GM12878 (cell line): Measurements from ENCODE around the gene RAB8A. TPM values are rescaled to one million over a fixed set of nuclear protein-coding genes. Genes with fewer than 3 reads are reported as not detected.

Experiments
- ATAC-seq: fragments of 200-7000 bp; cut with Tn5 transposase; 3 replicates; pipeline ENCODE4 v1.9.1; 2020; ENCODE audit warnings: mild to moderate bottlenecking, moderate library complexity
- BruUV-seq: library from RNA; stranded (reverse); fragments of 400-500 nt; replicated peaks from 2 replicates; lab custom pipeline; 2021; lab: Mats Ljungman, UMichigan
- CTCF ChIA-PET: fragments of 300-600 bp; sonication (Branson Sonifier 250); formaldehyde crosslinking; extraction: SDS; loops from one replicate; lab custom pipeline; 2021; ENCODE audit warnings: inconsistent platforms; lab: Yijun Ruan, JAX
- POLR2A ChIA-PET: fragments of 350-600 bp; formaldehyde crosslinking; extraction: SDS; loops from one replicate; lab custom pipeline; 2021; ENCODE audit warnings: inconsistent platforms; lab: Charles Lee
- RAD21 ChIA-PET: fragments of 300-600 bp; sonication (Branson Sonifier 250); formaldehyde crosslinking; loops from one replicate; lab custom pipeline; 2023; ENCODE audit warnings: antibody characterized with exemption; ENCODE audit not compliant: unreplicated experiment; lab: Charles Lee
- SMC1A ChIA-PET: fragments of 300-600 bp; sonication (Branson Sonifier 250); formaldehyde crosslinking; loops from one replicate; lab custom pipeline; 2023; ENCODE audit not compliant: unreplicated experiment, uncharacterized antibody; lab: Charles Lee
- DNase-seq: peaks from one replicate; pipeline ENCODE4 v3.0.0-alpha.2; 2011; ENCODE audit warnings: low read depth, low spot score
- FAIRE-seq: peaks from 3 replicates; lab custom pipeline; 2011; peaks lifted over from hg19 to GRCh38; lab: Jason Lieb, UNC
- H2AFZ ChIP-seq: 2 replicates; pipeline ENCODE4 v1.6.0; 2011; ENCODE audit warnings: low read depth, low read length, control low read depth; ENCODE audit not compliant: control insufficient read depth
- H3K27ac ChIP-seq: 2 replicates; pipeline ENCODE4 v1.5.1; 2011; ENCODE audit warnings: control low read depth; ENCODE audit not compliant: control insufficient read depth, insufficient read depth
- H3K27me3 ChIP-seq, 2 experiments: replicated peaks in 1 of 2; 2 replicates each; pipeline versions ENCODE4 v1.6.0 to v1.6.1; 2011; ENCODE audit warnings: low read length in 1 of 2; ENCODE audit not compliant: control insufficient read depth in 2 of 2, insufficient read depth in 2 of 2
- H3K36me3 ChIP-seq, 2 experiments: 2 replicates each; pipeline ENCODE4 v1.5.1; 2011; ENCODE audit warnings: low read length in 1 of 2; ENCODE audit not compliant: control insufficient read depth in 2 of 2, insufficient read depth in 2 of 2
- H3K4me1 ChIP-seq: 2 replicates; pipeline ENCODE4 v1.6.1; 2011; ENCODE audit warnings: mild to moderate bottlenecking, low read length, moderate library complexity, mixed read lengths; ENCODE audit not compliant: control insufficient read depth, insufficient read depth
- H3K4me2 ChIP-seq: 2 replicates; pipeline ENCODE4 v1.6.0; 2011; ENCODE audit warnings: control low read depth; ENCODE audit not compliant: control insufficient read depth, insufficient read depth
- H3K4me3 ChIP-seq: fragments of 200-600 bp; sonication (generic); 2 replicates; pipeline ENCODE4 v1.5.1; 2016
- H3K79me2 ChIP-seq: 2 replicates; pipeline ENCODE4 v1.6.0; 2011; ENCODE audit warnings: low read length; ENCODE audit not compliant: control insufficient read depth, insufficient read depth
- H3K9ac ChIP-seq: 2 replicates; pipeline ENCODE4 v1.8.0; 2011; ENCODE audit warnings: low read length, control low read depth, mixed read lengths; ENCODE audit not compliant: control insufficient read depth, insufficient read depth
- H3K9me3 ChIP-seq: replicated peaks from 3 replicates; pipeline ENCODE4 v1.5.1; 2011; ENCODE audit warnings: mild to moderate bottlenecking, low read length; ENCODE audit not compliant: control insufficient read depth, insufficient read depth
- H4K20me1 ChIP-seq: 2 replicates; pipeline ENCODE4 v1.6.0; 2011; ENCODE audit not compliant: control insufficient read depth, insufficient read depth
- CBFB ChIP-seq: IDR thresholded peaks from 2 replicates; pipeline ENCODE4 v1.6.1; 2016; ENCODE audit warnings: antibody characterized with exemption, low read depth
- POLR2A ChIP-seq: IDR thresholded peaks from 2 replicates; pipeline ENCODE4 v1.6.1; 2011; ENCODE audit warnings: low read depth, mild to moderate bottlenecking, low read length
- RBBP5 ChIP-seq: fragments of 200-600 bp; sonication (generic); conservative IDR thresholded peaks from 2 replicates; pipeline ENCODE4 v1.6.1; 2016
- ZBTB4 ChIP-seq: fragments of 450-650 bp; formaldehyde crosslinking; IDR thresholded peaks from 2 replicates; pipeline ENCODE4 v1.4.0; 2022; ENCODE audit warnings: mild to moderate bottlenecking, moderate library complexity
- ZBTB40 ChIP-seq: fragments of 450-650 bp; IDR thresholded peaks from 2 replicates; pipeline ENCODE4 v1.6.1; 2016; ENCODE audit warnings: mild to moderate bottlenecking, moderate library complexity, borderline replicate concordance
- ZNF24 ChIP-seq: fragments of 450-650 bp; IDR thresholded peaks from 2 replicates; pipeline ENCODE4 v1.6.1; 2017; ENCODE audit warnings: antibody characterized with exemption, mild to moderate bottlenecking
- WGBS: methylation state at CpG from one replicate; pipeline ENCODE4 v1.1.6; 2016; ENCODE audit warnings: low lambda C conversion rate; ENCODE audit not compliant: insufficient replicate concordance, insufficient coverage; ENCODE audit errors: missing lambda C conversion rate; 5-methylcytosine and 5-hydroxymethylcytosine counted together
- in situ Hi-C: fragments of 300-500 bp; cut with MboI; formaldehyde crosslinking; loops from 9 replicates; pipeline ENCODE4 v1.14.3; 2018; ENCODE audit warnings: mixed read lengths
- intact Hi-C: fragments of 100-400 bp; cut with micrococcal nuclease; formaldehyde crosslinking; loops from one replicate; pipeline ENCODE4 v1.14.2; 2022; ENCODE audit not compliant: unreplicated experiment
- polyA plus RNA-seq, 11 experiments: library from polyadenylated mRNA; depleted of rRNA in 4 of 11; unstranded in 6 of 11; stranded (reverse) in 5 of 11; fragments of >200 nt; fragmentation: Nextera tagmentation in 4 of 11; fragmentation: Illumina TruSeq in 1 of 11; extraction: Ambion mirVana in 4 of 11; extraction: Trizol in 1 of 11; gene quantifications; 1 replicate in 1 of 11; 2 replicates in 10 of 11; pipeline versions ENCODE4 v1.2.1 to v1.2.3, GENCODE V29; 2011 to 2016; ENCODE audit warnings: inconsistent platforms in 2 of 11, missing spikeins in 2 of 11, low read depth in 1 of 11
- total RNA-seq, 4 experiments: library from RNA; depleted of rRNA in 3 of 4; stranded (reverse); fragments of >200 nt in 3 of 4; fragmentation: Illumina TruSeq in 1 of 4; extraction: Trizol in 1 of 4; gene quantifications; 2 replicates each; pipeline versions ENCODE4 v1.2.1 to v1.2.3, GENCODE V29; 2013 to 2021

RAB8A gene
- total and polyA plus RNA-seq, 10 of the 15 experiments (the other 5 are each of a cell fraction or from before 2014, with no cell fraction given): 23.9 to 314 (median 185) TPM

- no TSS peak for BruUV-seq
- Histone ChIP-seq H3K4me1 (peaks cover 43% of the 10 kb centered on the region), H3K36me3 (peaks cover 6% of the 10 kb centered on the region in 2 experiments), H3K9ac (peak overlapping the region; percentile 98), H3K4me2 (peak overlapping the region; percentile 84), H4K20me1 (peaks cover 6% of the 10 kb centered on the region), H3K27me3 (no peaks in the 10 kb centered on the region), H3K4me3 (peak overlapping the region; percentile 92), H3K79me2 (peaks cover 58% of the 10 kb centered on the region), H3K27ac (peak overlapping the region; percentile 99), H2AFZ (no peak overlapping the region), H3K9me3 (no peaks in the 10 kb centered on the region; the same call in 2 of the 3 replicates)
- DNase-seq (no peak), ATAC-seq (peak; percentile 8), FAIRE-seq (no peak)
- 0% methylated on average over 1 of the region's 1 CpG for whole genome bisulfite sequencing
- intact Hi-C loops: loop anchor here (5.0 kb wide), 1 partner anchor 443 kb away; no protein-coding TSS in a partner anchor
- in situ Hi-C loops: no loop called here
- ChIA-PET RAD21 (interaction anchor here (0.9 to 4.0 kb wide), 20 partner anchors 8 to 68 kb away, joined by 3 to 80 read pairs (median 4); partner anchors contain the start of genes AP1M1, FAM32A, RAB8A and TPM4), POLR2A (interaction anchor here (0.6 to 7.2 kb wide), 19 partner anchors 9 to 1763 kb away, joined by 3 to 174 read pairs (median 5); partner anchors contain the start of genes ADGRE5, CIB3, FAM32A and RAB8A), SMC1A (interaction anchor here (0.6 to 9.6 kb wide), 21 partner anchors 9 to 473 kb away, joined by 3 to 135 read pairs (median 5); partner anchors contain the start of genes CIB3, FAM32A and RAB8A), CTCF (interaction anchor here (0.7 to 8.2 kb wide), 14 partner anchors 10 to 443 kb away, joined by 3 to 111 read pairs (median 6); partner anchors contain the start of genes FAM32A, RAB8A and TPM4)
- TF ChIP-seq RBBP5: no peak
- no peak for TF ChIP-seq CBFB
These were observed 32.5 kb downstream of the RAB8A start for GRCh38 chr19:16144216-16144581.

- ChIA-PET SMC1A (interaction anchor here (0.6 to 9.6 kb wide), 7 partner anchors 10 to 105 kb away, joined by 3 to 135 read pairs (median 12); partner anchors contain the start of genes FAM32A and RAB8A), RAD21 (interaction anchor here (0.7 to 4.0 kb wide), 10 partner anchors 9 to 67 kb away, joined by 3 to 80 read pairs (median 4); partner anchors contain the start of genes AP1M1, FAM32A and RAB8A), CTCF (interaction anchor here (0.5 to 8.2 kb wide), 14 partner anchors 10 to 105 kb away, joined by 3 to 111 read pairs (median 4); partner anchors contain the start of genes FAM32A and RAB8A), POLR2A (interaction anchor here (0.6 to 7.2 kb wide), 6 partner anchors 10 to 857 kb away, joined by 5 to 174 read pairs (median 26); partner anchors contain the start of genes RAB8A and TPM4)
- in situ Hi-C loops (no loop called here), intact Hi-C loops (no loop called here)
- no peaks in the 10 kb centered on the region for H3K27me3 ChIP-seq
- BruUV-seq: no TSS peak
- peaks cover 72% of the 10 kb centered on the region for H3K79me2 ChIP-seq
- H2AFZ ChIP-seq: no peak overlapping the region
- WGBS: 11% methylated on average over 5 of the region's 5 CpGs
- peak overlapping the region; percentile 98; the same call in 1 of the 2 replicates for H3K9ac ChIP-seq
- FAIRE-seq: no peak
- no peaks in the 10 kb centered on the region; the same call in 2 of the 3 replicates for H3K9me3 ChIP-seq
- peak overlapping the region; percentile 92 for H3K4me3 ChIP-seq
- no peak for ATAC-seq
- H3K4me2 ChIP-seq: peak overlapping the region; percentile 84
- peak overlapping the region; percentile 99 for H3K27ac ChIP-seq
- peaks cover 6% of the 10 kb centered on the region for H4K20me1 ChIP-seq
- peaks cover 8 to 17% of the 10 kb centered on the region in 2 experiments for H3K36me3 ChIP-seq
- peaks cover 36% of the 10 kb centered on the region for H3K4me1 ChIP-seq
- DNase-seq: no peak
- no peak for TF ChIP-seq ZBTB40
- TF ChIP-seq ZNF24: peak; percentile 87; the same call in 1 of the 2 replicates
- peak; percentile 40; the same call in 1 of the 2 replicates for TF ChIP-seq POLR2A
- no peak for TF ChIP-seq ZBTB4 (CRISPR knock-in tag)
These were observed 34.4 kb downstream of the RAB8A start for GRCh38 chr19:16146112-16146511.
